PC-3 (cell line): Measurements from ENCODE around the gene AFDN.

Experiments
- EZH2phosphoT487 ChIP-seq: fragments of 300-600 bp; sonication (generic); IDR thresholded peaks from 2 replicates; pipeline ENCODE4 v1.6.1; 2018; ENCODE audit warnings: mild to moderate bottlenecking, antibody characterized with exemption, low read length, borderline replicate concordance
- TF ChIP-seq, protein P1 (sequence below): fragments of 300-600 bp; sonication (generic); conservative IDR thresholded peaks from 2 replicates; pipeline ENCODE4 v1.5.1; 2017; ENCODE audit warnings: antibody characterized with exemption, low read depth, mild to moderate bottlenecking, low read length

DNA sequence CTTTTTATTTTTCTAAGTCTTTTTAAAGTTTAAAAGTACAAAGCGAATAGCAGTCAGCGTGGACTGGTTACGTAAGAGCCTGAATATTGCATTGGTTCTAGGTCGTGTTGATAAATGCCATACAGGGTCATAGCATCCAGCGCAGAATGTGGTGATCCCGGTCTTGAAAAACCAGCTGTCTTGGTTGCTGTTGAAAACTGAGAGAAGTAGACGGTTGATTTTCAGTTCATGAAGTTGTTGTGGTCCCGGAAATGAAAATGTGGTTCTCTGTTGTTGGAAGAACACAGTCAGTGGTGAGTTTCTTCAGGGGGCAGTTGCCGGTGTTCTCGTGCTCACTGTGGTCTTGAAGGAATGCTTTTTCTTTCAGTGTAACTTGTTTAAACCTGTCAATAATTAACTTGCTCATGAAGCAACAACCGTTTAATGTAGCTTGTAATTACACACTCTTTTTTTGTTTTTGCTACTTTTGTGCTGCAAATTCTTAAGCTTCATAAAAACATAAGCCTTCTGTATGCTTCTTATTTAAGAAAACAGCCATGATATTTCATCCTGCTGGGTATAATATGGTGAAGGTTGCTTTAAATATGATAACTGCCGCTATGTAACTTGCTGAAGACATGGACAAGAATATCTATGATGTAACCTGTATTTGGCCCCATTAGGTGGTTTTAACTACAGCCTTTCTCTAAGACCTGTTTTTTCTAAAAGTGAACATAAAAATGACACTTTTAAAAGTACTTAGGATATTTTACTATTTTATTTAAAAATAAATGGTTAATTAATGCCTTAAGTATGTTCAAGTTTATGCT is 106.0 kb downstream of the AFDN start:
- TF ChIP-seq, protein P1, sequence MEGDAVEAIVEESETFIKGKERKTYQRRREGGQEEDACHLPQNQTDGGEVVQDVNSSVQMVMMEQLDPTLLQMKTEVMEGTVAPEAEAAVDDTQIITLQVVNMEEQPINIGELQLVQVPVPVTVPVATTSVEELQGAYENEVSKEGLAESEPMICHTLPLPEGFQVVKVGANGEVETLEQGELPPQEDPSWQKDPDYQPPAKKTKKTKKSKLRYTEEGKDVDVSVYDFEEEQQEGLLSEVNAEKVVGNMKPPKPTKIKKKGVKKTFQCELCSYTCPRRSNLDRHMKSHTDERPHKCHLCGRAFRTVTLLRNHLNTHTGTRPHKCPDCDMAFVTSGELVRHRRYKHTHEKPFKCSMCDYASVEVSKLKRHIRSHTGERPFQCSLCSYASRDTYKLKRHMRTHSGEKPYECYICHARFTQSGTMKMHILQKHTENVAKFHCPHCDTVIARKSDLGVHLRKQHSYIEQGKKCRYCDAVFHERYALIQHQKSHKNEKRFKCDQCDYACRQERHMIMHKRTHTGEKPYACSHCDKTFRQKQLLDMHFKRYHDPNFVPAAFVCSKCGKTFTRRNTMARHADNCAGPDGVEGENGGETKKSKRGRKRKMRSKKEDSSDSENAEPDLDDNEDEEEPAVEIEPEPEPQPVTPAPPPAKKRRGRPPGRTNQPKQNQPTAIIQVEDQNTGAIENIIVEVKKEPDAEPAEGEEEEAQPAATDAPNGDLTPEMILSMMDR: no peak
- TF ChIP-seq EZH2phosphoT487: no peak
